ENCODE results near the gene CADM2. TPM values are rescaled to one million over a fixed set of nuclear protein-coding genes. Genes with fewer than 3 reads are reported as not detected.
"Not testable (repeated sequence)": the region's sequence is repeated elsewhere in the genome, so short reads cannot be mapped to it uniquely, and the experiment has no call there.

The CADM2 gene
- total RNA-seq, 1 donor from 2014 or later, result 2.9 TPM

DNA sequence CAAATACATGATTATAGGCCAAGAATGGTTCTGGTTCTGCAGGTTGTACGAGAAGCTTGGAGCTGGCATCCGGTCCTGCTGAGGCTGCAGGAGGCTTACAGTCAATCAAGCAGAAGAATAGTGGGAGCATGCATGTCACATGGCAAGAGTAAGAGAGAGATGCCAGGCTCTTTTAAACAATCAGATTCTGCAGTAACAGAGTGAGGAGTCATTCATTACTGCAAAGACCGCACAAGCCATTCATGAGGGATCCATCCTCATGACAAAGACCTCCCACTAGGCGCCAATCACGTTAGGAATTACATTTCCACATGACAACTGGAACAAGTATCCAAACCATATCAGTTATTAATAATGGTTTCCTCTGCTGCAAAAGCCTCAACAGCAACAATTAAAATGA lies 536.8 kb downstream of the CADM2 start:
- no peaks in the 10 kb centered on the region for H3K27me3 Mint-ChIP-seq (ENCODE audit: low read depth, unreplicated experiment)
- DNase-seq (ENCODE audit: low read depth) (no peak), FAIRE-seq (no peak)
- Histone ChIP-seq H3K4me1 (ENCODE audit: insufficient read depth, low read length) (no peaks in the 10 kb centered on the region), H3K4me3 (ENCODE audit: insufficient read depth, low read depth, low read length) (no peak overlapping the region), H3K79me2 (ENCODE audit: insufficient read depth, low read length) (no peaks in the 10 kb centered on the region), H4K20me1 (ENCODE audit: insufficient read depth, low read length) (no peaks in the 10 kb centered on the region), H3K9ac (ENCODE audit: low read length) (no peak overlapping the region), H2AFZ (ENCODE audit: low read depth, low read length) (no peak overlapping the region), H3K27ac (ENCODE audit: low read depth, low read length) (no peak overlapping the region), H3K9me3 (ENCODE audit: insufficient read depth, low read depth, low read length) (no peaks in the 10 kb centered on the region), H3K36me3 (ENCODE audit: insufficient read depth, low read length) (no peaks in the 10 kb centered on the region), H3K4me2 (ENCODE audit: low read length) (no peak overlapping the region), H3K27me3 (ENCODE audit: insufficient read depth, low read length) (no peaks in the 10 kb centered on the region)
- H3K27ac Mint-ChIP-seq (ENCODE audit: unreplicated experiment), result no peak overlapping the region
- H3K4me1 Mint-ChIP-seq (ENCODE audit: low read depth, unreplicated experiment), result no peaks in the 10 kb centered on the region
- no peaks in the 10 kb centered on the region for H3K36me3 Mint-ChIP-seq (ENCODE audit: low read depth, unreplicated experiment)
- H3K9me3 Mint-ChIP-seq (ENCODE audit: unreplicated experiment), result no peaks in the 10 kb centered on the region
- no peak for TF ChIP-seq EZH2 (IDR thresholded peaks at IDR 0.05; ENCODE audit: insufficient read depth, low read length)
- TF ChIP-seq, protein P1, sequence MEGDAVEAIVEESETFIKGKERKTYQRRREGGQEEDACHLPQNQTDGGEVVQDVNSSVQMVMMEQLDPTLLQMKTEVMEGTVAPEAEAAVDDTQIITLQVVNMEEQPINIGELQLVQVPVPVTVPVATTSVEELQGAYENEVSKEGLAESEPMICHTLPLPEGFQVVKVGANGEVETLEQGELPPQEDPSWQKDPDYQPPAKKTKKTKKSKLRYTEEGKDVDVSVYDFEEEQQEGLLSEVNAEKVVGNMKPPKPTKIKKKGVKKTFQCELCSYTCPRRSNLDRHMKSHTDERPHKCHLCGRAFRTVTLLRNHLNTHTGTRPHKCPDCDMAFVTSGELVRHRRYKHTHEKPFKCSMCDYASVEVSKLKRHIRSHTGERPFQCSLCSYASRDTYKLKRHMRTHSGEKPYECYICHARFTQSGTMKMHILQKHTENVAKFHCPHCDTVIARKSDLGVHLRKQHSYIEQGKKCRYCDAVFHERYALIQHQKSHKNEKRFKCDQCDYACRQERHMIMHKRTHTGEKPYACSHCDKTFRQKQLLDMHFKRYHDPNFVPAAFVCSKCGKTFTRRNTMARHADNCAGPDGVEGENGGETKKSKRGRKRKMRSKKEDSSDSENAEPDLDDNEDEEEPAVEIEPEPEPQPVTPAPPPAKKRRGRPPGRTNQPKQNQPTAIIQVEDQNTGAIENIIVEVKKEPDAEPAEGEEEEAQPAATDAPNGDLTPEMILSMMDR (IDR thresholded peaks at IDR 0.05; ENCODE audit: insufficient read depth, low read depth, low read length), result no peak
- no peak overlapping the region for H3K4me3 Mint-ChIP-seq (ENCODE audit: unreplicated experiment)

DNA sequence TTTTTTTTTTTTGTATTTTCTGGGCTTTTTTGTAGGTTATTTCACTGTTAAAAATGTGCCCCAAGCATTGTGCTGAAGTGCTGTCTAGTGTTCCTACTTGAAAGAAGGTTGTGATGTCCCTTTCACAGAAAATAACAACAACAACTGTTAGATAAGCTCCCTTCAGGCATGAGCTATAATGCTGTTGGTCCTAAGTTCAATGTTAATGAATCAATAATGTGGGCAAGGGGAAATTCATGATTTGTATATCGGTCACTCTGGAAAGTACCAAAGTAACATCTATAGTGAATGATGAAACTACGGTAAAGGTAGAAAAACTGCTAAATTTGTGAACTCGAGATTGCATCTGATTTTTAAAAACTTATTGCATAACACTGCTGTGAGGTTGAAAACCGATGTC lies 539.4 kb downstream of the CADM2 start:
- Histone ChIP-seq H3K27me3 (ENCODE audit: insufficient read depth, low read length) (no peaks in the 10 kb centered on the region), H3K9me3 (ENCODE audit: insufficient read depth, low read depth, low read length) (no peaks in the 10 kb centered on the region), H3K79me2 (ENCODE audit: insufficient read depth, low read length) (no peaks in the 10 kb centered on the region), H3K4me1 (ENCODE audit: insufficient read depth, low read length) (no peaks in the 10 kb centered on the region), H3K4me3 (ENCODE audit: insufficient read depth, low read depth, low read length) (no peak overlapping the region), H4K20me1 (ENCODE audit: insufficient read depth, low read length) (no peaks in the 10 kb centered on the region), H3K27ac (ENCODE audit: low read depth, low read length) (no peak overlapping the region), H3K36me3 (ENCODE audit: insufficient read depth, low read length) (no peaks in the 10 kb centered on the region), H2AFZ (ENCODE audit: low read depth, low read length) (no peak overlapping the region), H3K9ac (ENCODE audit: low read length) (no peak overlapping the region), H3K4me2 (ENCODE audit: low read length) (no peak overlapping the region)
- Mint-ChIP-seq H3K4me3 (ENCODE audit: unreplicated experiment) (no peak overlapping the region), H3K27me3 (ENCODE audit: low read depth, unreplicated experiment) (no peaks in the 10 kb centered on the region), H3K27ac (ENCODE audit: unreplicated experiment) (no peak overlapping the region), H3K9me3 (ENCODE audit: unreplicated experiment) (no peaks in the 10 kb centered on the region), H3K4me1 (ENCODE audit: low read depth, unreplicated experiment) (no peaks in the 10 kb centered on the region), H3K36me3 (ENCODE audit: low read depth, unreplicated experiment) (no peaks in the 10 kb centered on the region)
- DNase-seq (ENCODE audit: low read depth) (no peak), FAIRE-seq (no peak)
- TF ChIP-seq, protein P1 (IDR thresholded peaks at IDR 0.05; ENCODE audit: insufficient read depth, low read depth, low read length), result no peak
- TF ChIP-seq EZH2 (IDR thresholded peaks at IDR 0.05; ENCODE audit: insufficient read depth, low read length), result no peak

DNA sequence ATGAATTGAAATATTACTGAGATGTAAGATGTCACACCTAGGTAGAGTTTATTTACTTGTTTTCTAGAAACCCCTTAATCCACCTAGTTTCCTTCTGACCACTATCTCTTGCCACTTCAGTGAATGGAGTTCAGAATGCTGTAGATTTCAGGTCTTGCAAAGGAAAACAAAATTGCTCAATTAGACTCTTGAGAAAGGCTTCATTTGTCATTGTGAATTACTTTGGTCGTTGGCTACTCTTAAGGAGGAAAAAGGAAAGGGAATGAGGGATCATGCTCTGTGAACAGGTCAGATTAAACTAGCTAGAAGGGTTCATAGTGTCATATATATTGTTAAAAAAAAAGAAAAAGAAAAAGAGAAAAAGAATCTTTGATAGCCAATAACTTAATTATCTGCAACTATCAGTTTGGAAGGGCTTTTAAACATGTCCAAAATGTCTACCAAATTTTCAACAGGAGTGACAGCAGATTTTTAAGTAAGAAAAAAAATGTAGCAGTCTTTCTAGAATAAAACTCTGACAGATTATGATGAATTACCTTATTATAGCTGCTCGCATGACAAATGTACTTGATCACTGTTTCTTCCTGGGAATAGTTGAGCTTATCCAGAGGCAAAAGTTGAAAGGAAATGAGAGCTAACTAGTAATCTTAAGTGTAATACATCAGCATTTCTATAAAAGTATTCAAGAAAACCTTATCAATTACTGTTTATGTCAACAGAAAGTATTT lies 543.5 kb downstream of the CADM2 start:
- Mint-ChIP-seq H3K4me3 (ENCODE audit: unreplicated experiment) (no peak overlapping the region), H3K27ac (ENCODE audit: unreplicated experiment) (no peak overlapping the region), H3K36me3 (ENCODE audit: low read depth, unreplicated experiment) (no peaks in the 10 kb centered on the region), H3K9me3 (ENCODE audit: unreplicated experiment) (no peaks in the 10 kb centered on the region), H3K4me1 (ENCODE audit: low read depth, unreplicated experiment) (no peaks in the 10 kb centered on the region), H3K27me3 (ENCODE audit: low read depth, unreplicated experiment) (no peaks in the 10 kb centered on the region)
- Histone ChIP-seq H3K27ac (ENCODE audit: low read depth, low read length) (no peak overlapping the region), H2AFZ (ENCODE audit: low read depth, low read length) (no peak overlapping the region), H3K27me3 (ENCODE audit: insufficient read depth, low read length) (no peaks in the 10 kb centered on the region), H3K36me3 (ENCODE audit: insufficient read depth, low read length) (no peaks in the 10 kb centered on the region), H3K9ac (ENCODE audit: low read length) (no peak overlapping the region), H3K4me3 (ENCODE audit: insufficient read depth, low read depth, low read length) (no peak overlapping the region), H3K4me2 (ENCODE audit: low read length) (no peak overlapping the region), H3K4me1 (ENCODE audit: insufficient read depth, low read length) (no peaks in the 10 kb centered on the region), H4K20me1 (ENCODE audit: insufficient read depth, low read length) (no peaks in the 10 kb centered on the region), H3K79me2 (ENCODE audit: insufficient read depth, low read length) (no peaks in the 10 kb centered on the region), H3K9me3 (ENCODE audit: insufficient read depth, low read depth, low read length) (no peaks in the 10 kb centered on the region)
- DNase-seq (ENCODE audit: low read depth), result no peak
- TF ChIP-seq EZH2 (IDR thresholded peaks at IDR 0.05; ENCODE audit: insufficient read depth, low read length), result no peak
- TF ChIP-seq, protein P1 (IDR thresholded peaks at IDR 0.05; ENCODE audit: insufficient read depth, low read depth, low read length), result no peak
- no peak for FAIRE-seq

DNA sequence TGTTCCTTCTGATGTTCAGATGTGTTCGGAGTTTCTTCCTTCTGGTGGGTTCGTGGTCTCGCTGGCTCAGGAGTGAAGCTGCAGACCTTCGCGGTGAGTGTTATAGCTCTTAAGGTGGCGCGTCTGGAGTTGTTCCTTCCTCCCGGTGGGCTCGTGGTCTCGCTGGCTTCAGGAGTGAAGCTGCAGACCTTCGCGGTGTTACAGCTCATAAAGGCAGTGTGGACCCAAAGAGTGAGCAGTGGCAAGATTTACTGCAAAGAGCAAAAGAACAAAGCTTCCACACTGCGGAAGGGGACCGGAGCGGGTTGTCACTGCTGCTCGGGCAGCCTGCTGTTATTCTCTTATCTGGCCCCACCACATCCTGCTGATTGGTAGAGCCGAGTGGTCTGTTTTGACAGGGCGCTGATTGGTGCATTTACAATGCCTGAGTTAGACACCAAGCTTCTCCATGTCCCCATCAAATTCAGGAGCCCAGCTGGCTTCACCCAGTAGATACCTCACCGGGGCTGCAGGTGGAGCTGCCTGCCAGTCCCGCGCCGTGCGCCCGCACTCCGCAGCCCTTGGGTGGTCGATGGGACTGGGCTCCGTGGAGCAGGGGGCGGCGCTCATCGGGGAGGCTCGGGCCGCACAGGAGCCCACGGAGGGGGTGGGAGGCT lies 545.5 kb downstream of the CADM2 start:
- H3K4me1 ChIP-seq (ENCODE audit: insufficient read depth, low read length); H3K4me3 ChIP-seq (ENCODE audit: insufficient read depth, low read depth, low read length); H3K27ac ChIP-seq (ENCODE audit: low read depth, low read length); H3K9ac ChIP-seq (ENCODE audit: low read length); H3K9me3 Mint-ChIP-seq (ENCODE audit: unreplicated experiment); H3K36me3 Mint-ChIP-seq (ENCODE audit: low read depth, unreplicated experiment); H3K4me2 ChIP-seq (ENCODE audit: low read length); H3K4me1 Mint-ChIP-seq (ENCODE audit: low read depth, unreplicated experiment); H3K36me3 ChIP-seq (ENCODE audit: insufficient read depth, low read length); H3K27me3 Mint-ChIP-seq (ENCODE audit: low read depth, unreplicated experiment); H3K79me2 ChIP-seq (ENCODE audit: insufficient read depth, low read length); H3K27ac Mint-ChIP-seq (ENCODE audit: unreplicated experiment); FAIRE-seq; H3K9me3 ChIP-seq (ENCODE audit: insufficient read depth, low read depth, low read length); H4K20me1 ChIP-seq (ENCODE audit: insufficient read depth, low read length); H2AFZ ChIP-seq (ENCODE audit: low read depth, low read length); H3K27me3 ChIP-seq (ENCODE audit: insufficient read depth, low read length): not testable (repeated sequence)
- peak; percentile 1 for DNase-seq (ENCODE audit: low read depth)
- peak overlapping the region; percentile 71 for H3K4me3 Mint-ChIP-seq (ENCODE audit: unreplicated experiment)
